HepG2 (cell line): Measurements from ENCODE around the gene PHKG1. TPM values are rescaled to one million over a fixed set of nuclear protein-coding genes. Genes with fewer than 3 reads are reported as not detected.

ENCODE experiments used
- AGO2 ChIP-seq: fragments of 200-400 bp; formaldehyde crosslinking; optimal IDR thresholded peaks from 2 replicates; pipeline ENCODE3; 2017; ENCODE audit warnings: mild to moderate bottlenecking, low read depth, low read length, moderate library complexity
- CHD4 ChIP-seq: fragments of 200-600 bp; sonication (generic); IDR thresholded peaks from 2 replicates; pipeline ENCODE4 v1.7.0; 2017; ENCODE audit warnings: mild to moderate bottlenecking, low read length, borderline replicate concordance
- ELF1 ChIP-seq: sonication (generic); formaldehyde crosslinking; IDR thresholded peaks from 2 replicates; pipeline ENCODE4 v1.4.0; 2020; ENCODE audit warnings: missing genetic modification reagents
- GTF2F1 ChIP-seq: fragments of 150-350 bp; IDR thresholded peaks from 2 replicates; pipeline ENCODE4 v1.6.1; 2014; ENCODE audit warnings: low read length
- HDAC1 ChIP-seq: sonication (generic); formaldehyde crosslinking; IDR thresholded peaks from 2 replicates; pipeline ENCODE4 v1.5.1; 2020; ENCODE audit warnings: mild to moderate bottlenecking, missing genetic modification reagents
- HMGA1 ChIP-seq: sonication (generic); formaldehyde crosslinking; conservative IDR thresholded peaks from 2 replicates; pipeline ENCODE4 v1.4.0; 2020; ENCODE audit warnings: missing genetic modification reagents
- IKZF5 ChIP-seq: IDR thresholded peaks from 2 replicates; pipeline ENCODE4 v1.6.1; 2018; ENCODE audit warnings: missing genetic modification reagents, mild to moderate bottlenecking, missing compliant biosample characterization
- MNT ChIP-seq: fragments of 450-650 bp; IDR thresholded peaks from 2 replicates; pipeline ENCODE4 v1.6.1; 2016
- NAIF1 ChIP-seq: sonication (generic); formaldehyde crosslinking; IDR thresholded peaks from 2 replicates; pipeline ENCODE4 v1.5.0; 2020; ENCODE audit warnings: mild to moderate bottlenecking, missing genetic modification reagents, borderline replicate concordance
- NCOR1 ChIP-seq: fragments of 200-600 bp; sonication (generic); IDR thresholded peaks from 2 replicates; pipeline ENCODE4 v1.7.0; 2017; ENCODE audit warnings: antibody characterized with exemption, low read length, borderline replicate concordance
- NR2F6 ChIP-seq, 2 experiments: IDR thresholded peaks; 2 replicates each; pipeline ENCODE4 v1.6.1; 2016; ENCODE audit warnings: antibody characterized with exemption in 1 of 2, mild to moderate bottlenecking in 1 of 2
- SOX13 ChIP-seq, 3 experiments: fragments of 450-650 bp in 1 of 3; sonication (generic) in 1 of 3; formaldehyde crosslinking in 1 of 3; IDR thresholded peaks in 2 of 3; conservative IDR thresholded peaks in 1 of 3; 2 replicates each; pipeline versions ENCODE4 v1.5.0 to v1.6.1; 2016 to 2020; ENCODE audit warnings: antibody characterized with exemption in 1 of 3, mild to moderate bottlenecking in 1 of 3, missing compliant biosample characterization in 1 of 3, missing genetic modification reagents in 1 of 3, moderate library complexity in 1 of 3
- TFE3 ChIP-seq: IDR thresholded peaks from 2 replicates; pipeline ENCODE4 v1.6.1; 2016
- ZBTB38 ChIP-seq: sonication (generic); formaldehyde crosslinking; IDR thresholded peaks from 2 replicates; pipeline ENCODE4 v1.5.1; 2020; ENCODE audit warnings: mild to moderate bottlenecking, missing genetic modification reagents
- ZFP41 ChIP-seq: sonication (generic); formaldehyde crosslinking; IDR thresholded peaks from 2 replicates; pipeline ENCODE4 v1.4.0; 2020; ENCODE audit warnings: mild to moderate bottlenecking, missing genetic modification reagents, borderline replicate concordance
- ZGPAT ChIP-seq: IDR thresholded peaks from 2 replicates; pipeline ENCODE4 v1.6.1; 2016; ENCODE audit warnings: mild to moderate bottlenecking
- ZNF292 ChIP-seq: sonication (generic); formaldehyde crosslinking; IDR thresholded peaks from 2 replicates; pipeline ENCODE4 v1.8.1; 2022; ENCODE audit warnings: mild to moderate bottlenecking, low read depth, missing genetic modification reagents, borderline replicate concordance
- ZNF543 ChIP-seq: sonication (generic); formaldehyde crosslinking; IDR thresholded peaks from 2 replicates; pipeline ENCODE4 v1.4.0; 2020; ENCODE audit warnings: mild to moderate bottlenecking, missing genetic modification reagents
- ZNF652 ChIP-seq: IDR thresholded peaks from 2 replicates; pipeline ENCODE4 v1.6.1; 2016; ENCODE audit warnings: low read depth, borderline replicate concordance
- ZNF687 ChIP-seq: sonication (generic); formaldehyde crosslinking; IDR thresholded peaks from 2 replicates; pipeline ENCODE4 v1.5.1; 2020; ENCODE audit warnings: mild to moderate bottlenecking, missing genetic modification reagents, moderate library complexity
- polyA plus RNA-seq, 8 experiments: library from polyadenylated mRNA; depleted of rRNA in 3 of 8; stranded (reverse) in 7 of 8; unstranded in 1 of 8; fragments of >200 nt; fragmentation: Illumina TruSeq in 4 of 8; extraction: Trizol in 4 of 8; gene quantifications; 2 replicates each; pipeline versions ENCODE4 v1.2.1 to v1.2.3, GENCODE V29; 2011 to 2016; ENCODE audit warnings: low read depth in 4 of 8, missing spikeins in 1 of 8, mixed read lengths in 1 of 8; ENCODE audit not compliant: insufficient read depth in 1 of 8
- total RNA-seq, 5 experiments: library from RNA; depleted of rRNA; stranded (reverse); fragments of >200 nt; fragmentation: Illumina TruSeq; extraction: Trizol; gene quantifications; 2 replicates each; pipeline ENCODE4 v1.2.3, GENCODE V29; 2016; ENCODE audit warnings: low read depth in 1 of 5

PHKG1 gene
- total and polyA plus RNA-seq, 2 of the 13 experiments (the other 11 are each of a cell fraction or from before 2014, with no cell fraction given): 0.44 to 0.71 TPM

GRCh38 chr7:56074371-56074791 is 18.4 kb downstream of the PHKG1 start (continued):
- TF ChIP-seq IKZF5 (CRISPR knock-in tag) (peak; percentile 36; the same call in 1 of the 2 replicates), ZNF543 (CRISPR knock-in tag) (no peak), NCOR1 (no peak), ELF1 (CRISPR knock-in tag) (peak; percentile 40; the same call in 1 of the 2 replicates), NR2F6 (IDR thresholded peaks at IDR 0.05) (peak; percentile 37; the same call in 1 of the 2 replicates), NR2F6 (CRISPR knock-in tag; IDR thresholded peaks at IDR 0.05) (0 out of 2 replicates have a peak, but pooled peaks have one; percentile 9), HDAC1 (CRISPR knock-in tag) (no peak), CHD4 (no peak), ZNF652 (CRISPR knock-in tag) (no peak), AGO2 (peak; percentile 32), ZFP41 (no peak), ZNF292 (no peak), HMGA1 (CRISPR knock-in tag) (no peak), NAIF1 (CRISPR knock-in tag) (no peak), SOX13 (IDR thresholded peaks at IDR 0.05) (no peak), SOX13 (CRISPR knock-in tag; conservative IDR thresholded peaks at IDR 0.05 in 1 of 2, IDR thresholded peaks at IDR 0.05 in 1 of 2) (no peak), TFE3 (CRISPR knock-in tag) (0 out of 2 replicates have a peak, but pooled peaks have one; percentile 25), ZGPAT (CRISPR knock-in tag) (0 out of 2 replicates have a peak, but pooled peaks have one; percentile 34), GTF2F1 (no peak), ZNF687 (CRISPR knock-in tag) (peak; percentile 66), MNT (no peak), ZBTB38 (CRISPR knock-in tag) (0 out of 2 replicates have a peak, but pooled peaks have one; percentile 51)
